ENCODE results near the gene CRABP2. TPM values are rescaled to one million over a fixed set of nuclear protein-coding genes. Genes with fewer than 3 reads are reported as not detected.

Gene CRABP2
- total and polyA plus RNA-seq, 2 of the 13 experiments (the other 11 are each of a cell fraction or from before 2014, with no cell fraction given) = 0.40 to 0.60 TPM

GRCh38 chr1:156751757-156752481 lies 46.5 kb upstream of the CRABP2 start (continued):
- TF ChIP-seq ARID3A (IDR thresholded peaks at IDR 0.05; ENCODE audit: low read depth, low read length) = 0 out of 2 replicates have a peak, but pooled peaks have one; percentile 29
- TF ChIP-seq ZNF687 (CRISPR knock-in tag; IDR thresholded peaks at IDR 0.05) = peak; percentile 83
- no peak for TF ChIP-seq ZBTB10 (CRISPR knock-in tag; IDR thresholded peaks at IDR 0.05; ENCODE audit: borderline replicate concordance)
- no peak; the same call in 1 of the 2 replicates for TF ChIP-seq ZNF451 (CRISPR knock-in tag; IDR thresholded peaks at IDR 0.05)
- TF ChIP-seq HNRNPL (IDR thresholded peaks at IDR 0.05; ENCODE audit: low read depth, low read length) = peak; percentile 72; the same call in 1 of the 2 replicates
- no peak for TF ChIP-seq ZBTB46 (CRISPR knock-in tag; IDR thresholded peaks at IDR 0.05; ENCODE audit: borderline replicate concordance)
- TF ChIP-seq TOE1 (CRISPR knock-in tag; IDR thresholded peaks at IDR 0.05) = no peak
- TF ChIP-seq THAP7 (CRISPR knock-in tag; IDR thresholded peaks at IDR 0.05) = peak; percentile 88; the same call in 1 of the 2 replicates
- 0 out of 2 replicates have a peak, but pooled peaks have one; percentile 51 for TF ChIP-seq CHD2 (IDR thresholded peaks at IDR 0.05; ENCODE audit: low read depth, low read length)
- TF ChIP-seq HNF4G (IDR thresholded peaks at IDR 0.05; ENCODE audit: borderline replicate concordance, low read depth, low read length) = no peak
- TF ChIP-seq HNF4G (CRISPR knock-in tag; IDR thresholded peaks at IDR 0.05; ENCODE audit: borderline replicate concordance, low read depth) = peak; percentile 66
- peak; percentile 84 for TF ChIP-seq GABPB1 (CRISPR knock-in tag; IDR thresholded peaks at IDR 0.05)
- peak; percentile 96 for TF ChIP-seq ZNF777 (CRISPR knock-in tag; IDR thresholded peaks at IDR 0.05)
- peak; percentile 86 for TF ChIP-seq ZFX (CRISPR knock-in tag; IDR thresholded peaks at IDR 0.05; ENCODE audit: low read depth)
- TF ChIP-seq CENPBD1 (CRISPR knock-in tag; IDR thresholded peaks at IDR 0.05; ENCODE audit: borderline replicate concordance, low read depth) = no peak
